Measurements from ENCODE around the gene ARHGEF7. TPM values are rescaled to one million over a fixed set of nuclear protein-coding genes. Genes with fewer than 3 reads are reported as not detected.

ARHGEF7 gene
- total RNA-seq, 4 donors from 2014 or later, result 69.9 to 163 (median 102) TPM

GRCh38 chr13:111118898-111119607 lies 3.9 kb downstream of the ARHGEF7 start:
- ATAC-seq (ENCODE audit: low FRiP score) (no peak), DNase-seq (ENCODE audit: low spot score) (no peak)
- no peak for TF ChIP-seq CTCF (IDR thresholded peaks at IDR 0.05)

GRCh38 chr13:111119966-111120365 lies 4.9 kb downstream of the ARHGEF7 start:
- DNase-seq (ENCODE audit: low spot score), result no peak
- no peak for ATAC-seq (ENCODE audit: low FRiP score)
- TF ChIP-seq CTCF (IDR thresholded peaks at IDR 0.05), result no peak

- no peak for DNase-seq (ENCODE audit: low spot score)
- ATAC-seq (ENCODE audit: low FRiP score), result no peak
- TF ChIP-seq CTCF (IDR thresholded peaks at IDR 0.05), result no peak
Measured at GRCh38 chr13:111120422-111120821, 5.3 kb downstream of the ARHGEF7 start.

- DNase-seq (ENCODE audit: low spot score), result no peak
- ATAC-seq (ENCODE audit: low FRiP score), result no peak
Measured at GRCh38 chr13:111120913-111121312, 5.8 kb downstream of the ARHGEF7 start.

GRCh38 chr13:111121506-111121905 lies 6.4 kb downstream of the ARHGEF7 start:
- DNase-seq (ENCODE audit: low spot score) (no peak), ATAC-seq (ENCODE audit: low FRiP score) (no peak)
- TF ChIP-seq CTCF (IDR thresholded peaks at IDR 0.05), result no peak

More at GRCh38 chr13:111120913-111121312, 5.8 kb downstream of the ARHGEF7 start:
- TF ChIP-seq CTCF (IDR thresholded peaks at IDR 0.05), result no peak

- DNase-seq (ENCODE audit: low spot score), result no peak
- ATAC-seq (ENCODE audit: low FRiP score), result no peak
- TF ChIP-seq CTCF (IDR thresholded peaks at IDR 0.05), result no peak
Measured at GRCh38 chr13:111122056-111122455, 6.9 kb downstream of the ARHGEF7 start.

- ATAC-seq (ENCODE audit: low FRiP score) (peak; percentile 5), DNase-seq (ENCODE audit: low spot score) (no peak)
- TF ChIP-seq CTCF (IDR thresholded peaks at IDR 0.05), result no peak
Measured at GRCh38 chr13:111122631-111123030, 7.5 kb downstream of the ARHGEF7 start.
